Measurements from ENCODE around the gene CCSAP. TPM values are rescaled to one million over a fixed set of nuclear protein-coding genes. Genes with fewer than 3 reads are reported as not detected.

The CCSAP gene
- total RNA-seq, 1 donor from 2014 or later = 2.5 TPM

- Histone ChIP-seq H3K4me3 (no peak overlapping the region), H3K27ac (replicated peaks) (no peak overlapping the region), H3K4me1 (peaks cover 69% of the 10 kb centered on the region), H3K27me3 (ENCODE audit: low read depth) (no peaks in the 10 kb centered on the region), H3K36me3 (no peaks in the 10 kb centered on the region), H3K9me3 (replicated peaks) (no peaks in the 10 kb centered on the region)
- no peak for DNase-seq
- intact Hi-C loops (cut with micrococcal nuclease) = no loop called here
- TF ChIP-seq CTCF (IDR thresholded peaks at IDR 0.05; ENCODE audit: borderline replicate concordance) = no peak
Measured at GRCh38 chr1:229282295-229282823, 60.5 kb downstream of the CCSAP start.

- H3K27me3 ChIP-seq (ENCODE audit: low read depth) = no peaks in the 10 kb centered on the region
- H3K27ac ChIP-seq (replicated peaks) = no peak overlapping the region
- H3K4me1 ChIP-seq = peaks cover 63% of the 10 kb centered on the region
- no peak for DNase-seq
- H3K36me3 ChIP-seq = no peaks in the 10 kb centered on the region
- intact Hi-C loops (cut with micrococcal nuclease) = no loop called here
- no peak for TF ChIP-seq CTCF (IDR thresholded peaks at IDR 0.05; ENCODE audit: borderline replicate concordance)
- no peaks in the 10 kb centered on the region for H3K9me3 ChIP-seq (replicated peaks)
- no peak overlapping the region for H3K4me3 ChIP-seq
Measured at GRCh38 chr1:229281339-229281926, 61.4 kb downstream of the CCSAP start.

GRCh38 chr1:229280921-229281320 lies 61.9 kb downstream of the CCSAP start:
- Histone ChIP-seq H3K36me3 (no peaks in the 10 kb centered on the region), H3K4me3 (no peak overlapping the region), H3K4me1 (peaks cover 66% of the 10 kb centered on the region), H3K27me3 (ENCODE audit: low read depth) (no peaks in the 10 kb centered on the region), H3K27ac (replicated peaks) (no peak overlapping the region), H3K9me3 (replicated peaks) (no peaks in the 10 kb centered on the region)
- intact Hi-C loops (cut with micrococcal nuclease) = no loop called here
- DNase-seq = no peak
- no peak for TF ChIP-seq CTCF (IDR thresholded peaks at IDR 0.05; ENCODE audit: borderline replicate concordance)

GRCh38 chr1:229280037-229280828 lies 62.6 kb downstream of the CCSAP start:
- Histone ChIP-seq H3K27me3 (ENCODE audit: low read depth) (no peaks in the 10 kb centered on the region), H3K4me1 (peaks cover 65% of the 10 kb centered on the region), H3K27ac (replicated peaks) (no peak overlapping the region), H3K36me3 (no peaks in the 10 kb centered on the region), H3K9me3 (replicated peaks) (no peaks in the 10 kb centered on the region), H3K4me3 (no peak overlapping the region)
- intact Hi-C loops (cut with micrococcal nuclease) = no loop called here
- no peak for TF ChIP-seq CTCF (IDR thresholded peaks at IDR 0.05; ENCODE audit: borderline replicate concordance)
- DNase-seq = no peak

- Histone ChIP-seq H3K9me3 (replicated peaks) (no peaks in the 10 kb centered on the region), H3K36me3 (no peaks in the 10 kb centered on the region), H3K4me1 (peaks cover 70% of the 10 kb centered on the region), H3K27ac (replicated peaks) (no peak overlapping the region), H3K27me3 (ENCODE audit: low read depth) (no peaks in the 10 kb centered on the region), H3K4me3 (no peak overlapping the region)
- intact Hi-C loops (cut with micrococcal nuclease) = no loop called here
- DNase-seq = no peak
- no peak for TF ChIP-seq CTCF (IDR thresholded peaks at IDR 0.05; ENCODE audit: borderline replicate concordance)
Measured at GRCh38 chr1:229279242-229279641, 63.6 kb downstream of the CCSAP start.

Data from left ventricle myocardium inferior (tissue), 1 donor.